ENCODE results near the gene ZC3H7B. TPM values are rescaled to one million over a fixed set of nuclear protein-coding genes. Genes with fewer than 3 reads are reported as not detected.

ZC3H7B gene
- total and polyA plus RNA-seq, 2 donors from 2014 or later = 28.3 to 68.6 TPM

GRCh38 chr22:41387341-41387740, 86.0 kb downstream of the ZC3H7B start:
- no peak for FAIRE-seq
- no peak for TF ChIP-seq CTCF (IDR thresholded peaks at IDR 0.05; ENCODE audit: borderline replicate concordance, extremely low read depth, insufficient read depth)
- peaks cover 0 to 24% (median 22%) of the 10 kb centered on the region in 3 donors for H3K36me3 ChIP-seq (ENCODE audit: control insufficient read depth in 2 of 3, insufficient read depth in 3 of 3, low read length in 3 of 3)
- no peak overlapping the region for H3K27ac ChIP-seq (ENCODE audit: low read depth in 2 of 2, low read length in 2 of 2)
- no peak overlapping the region for H3K9ac ChIP-seq (ENCODE audit: low read length in 3 of 3)
- no peaks in the 10 kb centered on the region for H3K27me3 ChIP-seq (ENCODE audit: control insufficient read depth, insufficient read depth, low read length)
- H3K4me3 ChIP-seq (ENCODE audit: low read length in 3 of 3) = no peak overlapping the region
- intact Hi-C loops (cut with DNase I) = no loop called here
- H3K4me1 ChIP-seq (ENCODE audit: control insufficient read depth in 2 of 3, insufficient read depth in 2 of 3, low read depth in 1 of 3, low read length in 3 of 3) = peaks cover 0 to 8% (median 0%) of the 10 kb centered on the region in 3 donors
- peak in 1 of 5 donors; percentile 37 for DNase-seq
- H3K9me3 ChIP-seq (ENCODE audit: control insufficient read depth in 2 of 3, insufficient read depth in 1 of 3, low read length in 3 of 3) = no peaks in the 10 kb centered on the region

DNA sequence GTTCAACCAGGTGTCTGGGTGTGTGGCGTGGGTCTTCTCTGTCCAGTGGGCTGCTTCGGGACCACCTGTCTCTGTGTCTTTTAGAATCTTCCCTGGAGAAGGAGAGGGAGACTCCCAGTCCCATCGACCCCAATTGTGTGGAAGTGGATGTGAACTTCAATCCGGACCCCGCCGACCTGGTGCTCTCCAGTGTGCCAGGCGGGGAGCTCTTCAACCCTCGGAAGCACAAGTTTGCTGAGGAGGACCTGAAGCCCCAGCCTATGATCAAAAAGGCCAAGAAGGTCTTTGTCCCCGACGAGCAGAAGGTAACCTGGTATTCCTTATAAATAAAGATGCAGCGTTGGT, 92.7 kb downstream of the ZC3H7B start:
- Histone ChIP-seq H3K9me3 (ENCODE audit: control insufficient read depth in 2 of 3, insufficient read depth in 1 of 3, low read length in 3 of 3) (no peaks in the 10 kb centered on the region), H3K27ac (ENCODE audit: low read depth in 2 of 2, low read length in 2 of 2) (peak overlapping the region in 1 of 2 donors; percentile 65), H3K36me3 (ENCODE audit: control insufficient read depth in 2 of 3, insufficient read depth in 3 of 3, low read length in 3 of 3) (peaks cover 4 to 54% (median 41%) of the 10 kb centered on the region in 3 donors), H3K27me3 (ENCODE audit: control insufficient read depth, insufficient read depth, low read length) (no peaks in the 10 kb centered on the region), H3K4me3 (ENCODE audit: low read length in 3 of 3) (no peak overlapping the region), H3K4me1 (ENCODE audit: control insufficient read depth in 2 of 3, insufficient read depth in 2 of 3, low read depth in 1 of 3, low read length in 3 of 3) (peaks cover 0 to 3% (median 0%) of the 10 kb centered on the region in 3 donors), H3K9ac (ENCODE audit: low read length in 3 of 3) (no peak overlapping the region)
- intact Hi-C loops (cut with DNase I) = no loop called here
- no peak for TF ChIP-seq CTCF (IDR thresholded peaks at IDR 0.05; ENCODE audit: borderline replicate concordance, extremely low read depth, insufficient read depth)
- FAIRE-seq (no peak), DNase-seq (no peak)

DNA sequence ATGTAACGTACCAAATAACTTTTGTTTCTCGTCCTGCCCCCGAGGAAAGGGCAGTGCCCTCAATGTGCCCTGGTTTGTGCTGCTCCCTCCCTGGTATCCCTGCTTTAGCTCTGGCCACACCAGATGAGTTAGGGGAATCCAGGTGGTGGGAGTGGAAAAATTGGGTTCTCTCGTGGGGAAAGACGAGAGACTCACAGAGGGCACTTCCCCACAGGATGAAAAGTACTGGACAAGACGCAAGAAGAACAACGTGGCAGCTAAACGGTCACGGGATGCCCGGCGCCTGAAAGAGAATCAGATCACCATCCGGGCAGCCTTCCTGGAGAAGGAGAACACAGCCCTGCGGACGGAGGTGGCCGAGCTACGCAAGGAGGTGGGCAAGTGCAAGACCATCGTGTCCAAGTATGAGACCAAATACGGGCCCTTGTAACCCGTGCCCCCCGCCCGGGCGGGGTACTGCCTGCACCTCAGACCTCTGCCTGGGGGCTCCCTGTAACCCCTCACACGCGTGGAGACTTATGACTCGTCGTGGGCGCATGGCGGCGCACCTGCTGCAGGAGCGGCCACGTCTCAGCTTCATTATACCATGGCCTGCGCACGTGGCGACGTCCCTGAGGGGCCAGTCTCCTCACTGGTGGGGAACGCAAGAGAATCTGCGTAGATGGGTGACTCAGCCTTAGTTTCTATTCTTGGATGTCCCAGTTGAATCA, 94.4 kb downstream of the ZC3H7B start:
- no peak for FAIRE-seq

More for the DNA sequence above, 94.4 kb downstream of the ZC3H7B start:
- Histone ChIP-seq H3K9me3 (ENCODE audit: control insufficient read depth in 2 of 3, insufficient read depth in 1 of 3, low read length in 3 of 3) (no peaks in the 10 kb centered on the region), H3K27me3 (ENCODE audit: control insufficient read depth, insufficient read depth, low read length) (no peaks in the 10 kb centered on the region), H3K4me3 (ENCODE audit: low read length in 3 of 3) (no peak overlapping the region), H3K36me3 (ENCODE audit: control insufficient read depth in 2 of 3, insufficient read depth in 3 of 3, low read length in 3 of 3) (peaks cover 4 to 50% (median 42%) of the 10 kb centered on the region in 3 donors), H3K27ac (ENCODE audit: low read depth in 2 of 2, low read length in 2 of 2) (no peak overlapping the region), H3K4me1 (ENCODE audit: control insufficient read depth in 2 of 3, insufficient read depth in 2 of 3, low read depth in 1 of 3, low read length in 3 of 3) (peaks cover 0 to 3% (median 0%) of the 10 kb centered on the region in 3 donors), H3K9ac (ENCODE audit: low read length in 3 of 3) (no peak overlapping the region)
- DNase-seq = no peak
- no peak for TF ChIP-seq CTCF (IDR thresholded peaks at IDR 0.05; ENCODE audit: borderline replicate concordance, extremely low read depth, insufficient read depth)
- intact Hi-C loops (cut with DNase I) = no loop called here
